K562 (cell line): ENCODE measurements around the gene NDUFB3. TPM values are rescaled to one million over a fixed set of nuclear protein-coding genes. Genes with fewer than 3 reads are reported as not detected.

Experiments used
- AFF1 ChIP-seq, 2 experiments: fragments of 450-650 bp; IDR thresholded peaks; 2 replicates each; pipeline ENCODE4 v1.6.1; 2018; ENCODE audit warnings: mild to moderate bottlenecking in 2 of 2, low read depth in 1 of 2; ENCODE audit not compliant: partially characterized antibody in 2 of 2
- ATF7 ChIP-seq: fragments of 450-650 bp; IDR thresholded peaks from 2 replicates; pipeline ENCODE4 v1.7.1; 2014; ENCODE audit warnings: mild to moderate bottlenecking, moderate library complexity
- DEAF1 ChIP-seq: fragments of 450-650 bp; formaldehyde crosslinking; IDR thresholded peaks from 2 replicates; pipeline ENCODE4 v1.4.0; 2020; ENCODE audit warnings: mild to moderate bottlenecking, moderate library complexity
- HIVEP1 ChIP-seq: fragments of 250-450 bp; sonication (Bioruptor Pico); IDR thresholded peaks from 2 replicates; pipeline ENCODE4 v1.4.0; 2020; ENCODE audit warnings: mild to moderate bottlenecking
- LARP7 ChIP-seq: fragments of 450-650 bp; IDR thresholded peaks from 2 replicates; pipeline ENCODE4 v1.6.1; 2016
- MCM5 ChIP-seq: fragments of 450-650 bp; IDR thresholded peaks from 2 replicates; pipeline ENCODE4 v1.6.1; 2016; ENCODE audit warnings: low read depth
- NFIX ChIP-seq: fragments of 250-450 bp; sonication (Bioruptor Pico); IDR thresholded peaks from 2 replicates; pipeline ENCODE4 v1.4.0; 2020; ENCODE audit warnings: low read depth, mild to moderate bottlenecking, moderate library complexity
- SFPQ ChIP-seq: fragments of 200-400 bp; formaldehyde crosslinking; IDR thresholded peaks from 2 replicates; pipeline ENCODE4 v1.6.1; 2017; ENCODE audit warnings: mild to moderate bottlenecking, low read depth, low read length, moderate library complexity
- ZBTB17 ChIP-seq: fragments of 450-650 bp; formaldehyde crosslinking; IDR thresholded peaks from 2 replicates; pipeline ENCODE4 v1.4.0; 2020; ENCODE audit warnings: mild to moderate bottlenecking
- ZNF165 ChIP-seq: fragments of 250-450 bp; sonication (Bioruptor Pico); IDR thresholded peaks from 2 replicates; pipeline ENCODE4 v1.4.0; 2020; ENCODE audit warnings: borderline replicate concordance
- ZNF583 ChIP-seq: fragments of 250-450 bp; sonication (Bioruptor Pico); IDR thresholded peaks from 2 replicates; pipeline ENCODE4 v1.4.0; 2020
- ZNF75A ChIP-seq: fragments of 450-650 bp; formaldehyde crosslinking; IDR thresholded peaks from 2 replicates; pipeline ENCODE4 v1.4.0; 2020; ENCODE audit warnings: mild to moderate bottlenecking
- polyA plus RNA-seq, 8 experiments: library from polyadenylated mRNA; depleted of rRNA in 4 of 8; stranded (reverse) in 5 of 8; unstranded in 3 of 8; fragments of >200 nt; fragmentation: Nextera tagmentation in 2 of 8; fragmentation: Illumina TruSeq in 1 of 8; extraction: Ambion mirVana in 2 of 8; extraction: Trizol in 1 of 8; gene quantifications; 2 replicates each; pipeline versions ENCODE4 v1.2.1 to v1.2.3, GENCODE V29; 2011 to 2014; ENCODE audit warnings: inconsistent platforms in 1 of 8, missing spikeins in 1 of 8
- total RNA-seq, 7 experiments: library from RNA; depleted of rRNA in 6 of 7; stranded (reverse); fragments of >200 nt in 6 of 7; fragmentation: Illumina TruSeq in 2 of 7; extraction: Trizol in 2 of 7; gene quantifications; 2 replicates each; pipeline versions ENCODE4 v1.2.1 to v1.2.3, GENCODE V29; 2011 to 2021; ENCODE audit warnings: low replicate concordance in 1 of 7
- TF ChIP-seq, protein P1 (sequence below): fragments of 150-350 bp; IDR thresholded peaks from 2 replicates; pipeline ENCODE4 v1.6.1; 2014; ENCODE audit warnings: low read depth, mild to moderate bottlenecking, low read length, borderline replicate concordance
- TF ChIP-seq, protein P2 (sequence below): fragments of 450-650 bp; IDR thresholded peaks from 2 replicates; pipeline ENCODE4 v1.6.1; 2016; ENCODE audit warnings: antibody characterized with exemption

The NDUFB3 gene
- total and polyA plus RNA-seq, 9 of the 15 experiments (the other 6 are each of a cell fraction or from before 2014, with no cell fraction given), result 126 to 786 (median 156) TPM

DNA sequence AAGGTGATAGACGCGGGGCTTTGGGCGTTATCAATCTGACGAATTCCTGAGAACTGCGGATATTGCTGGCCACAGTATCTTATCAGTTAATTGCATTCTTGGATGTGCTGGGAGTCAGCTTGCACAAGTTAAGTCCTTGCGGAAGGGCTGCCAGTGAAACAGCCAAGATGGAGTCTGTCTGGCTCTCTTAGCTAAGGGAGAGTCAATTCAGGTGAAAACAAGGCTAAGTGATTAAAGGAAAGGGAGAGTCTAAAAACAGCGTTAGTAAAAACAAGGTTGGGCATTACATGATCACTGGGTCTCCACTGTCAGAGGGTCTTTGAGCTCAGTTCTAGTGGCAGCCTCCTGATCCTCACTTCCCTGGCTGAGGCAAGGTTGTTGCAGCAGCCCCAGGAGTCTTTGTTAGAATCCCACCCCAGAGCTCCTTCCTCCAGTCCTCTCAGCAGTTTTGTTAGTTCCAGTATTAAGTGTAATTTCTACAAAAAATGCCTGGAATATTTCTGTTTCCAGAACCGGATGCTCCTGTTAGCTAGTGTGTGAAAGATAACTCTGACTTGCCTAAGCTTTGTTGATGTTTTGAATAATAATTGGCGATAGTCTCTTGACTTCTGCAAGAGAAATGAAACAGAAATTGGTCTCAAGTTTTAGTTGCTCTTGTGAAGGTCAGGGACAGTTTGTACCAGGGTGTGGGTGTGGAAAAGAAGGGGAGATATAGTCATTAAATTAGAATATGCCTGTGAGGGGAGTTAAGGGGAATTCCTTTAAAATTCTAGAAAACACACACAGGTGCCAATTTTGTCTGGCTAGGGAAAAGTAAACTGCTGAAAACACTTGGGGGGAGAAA, 54.7 kb downstream of the NDUFB3 start (continued):
- TF ChIP-seq, protein P1, sequence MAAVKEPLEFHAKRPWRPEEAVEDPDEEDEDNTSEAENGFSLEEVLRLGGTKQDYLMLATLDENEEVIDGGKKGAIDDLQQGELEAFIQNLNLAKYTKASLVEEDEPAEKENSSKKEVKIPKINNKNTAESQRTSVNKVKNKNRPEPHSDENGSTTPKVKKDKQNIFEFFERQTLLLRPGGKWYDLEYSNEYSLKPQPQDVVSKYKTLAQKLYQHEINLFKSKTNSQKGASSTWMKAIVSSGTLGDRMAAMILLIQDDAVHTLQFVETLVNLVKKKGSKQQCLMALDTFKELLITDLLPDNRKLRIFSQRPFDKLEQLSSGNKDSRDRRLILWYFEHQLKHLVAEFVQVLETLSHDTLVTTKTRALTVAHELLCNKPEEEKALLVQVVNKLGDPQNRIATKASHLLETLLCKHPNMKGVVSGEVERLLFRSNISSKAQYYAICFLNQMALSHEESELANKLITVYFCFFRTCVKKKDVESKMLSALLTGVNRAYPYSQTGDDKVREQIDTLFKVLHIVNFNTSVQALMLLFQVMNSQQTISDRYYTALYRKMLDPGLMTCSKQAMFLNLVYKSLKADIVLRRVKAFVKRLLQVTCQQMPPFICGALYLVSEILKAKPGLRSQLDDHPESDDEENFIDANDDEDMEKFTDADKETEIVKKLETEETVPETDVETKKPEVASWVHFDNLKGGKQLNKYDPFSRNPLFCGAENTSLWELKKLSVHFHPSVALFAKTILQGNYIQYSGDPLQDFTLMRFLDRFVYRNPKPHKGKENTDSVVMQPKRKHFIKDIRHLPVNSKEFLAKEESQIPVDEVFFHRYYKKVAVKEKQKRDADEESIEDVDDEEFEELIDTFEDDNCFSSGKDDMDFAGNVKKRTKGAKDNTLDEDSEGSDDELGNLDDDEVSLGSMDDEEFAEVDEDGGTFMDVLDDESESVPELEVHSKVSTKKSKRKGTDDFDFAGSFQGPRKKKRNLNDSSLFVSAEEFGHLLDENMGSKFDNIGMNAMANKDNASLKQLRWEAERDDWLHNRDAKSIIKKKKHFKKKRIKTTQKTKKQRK, result no peak
- TF ChIP-seq LARP7 (no peak), NFIX (CRISPR knock-in tag) (peak; percentile 72), ZNF165 (CRISPR knock-in tag) (peak; percentile 99), DEAF1 (peak; percentile 79), ZNF583 (peak; percentile 100), ZBTB17 (peak; percentile 97), AFF1 (IDR thresholded peaks at IDR 0.05; ENCODE audit: low read depth in 1 of 2, partially characterized antibody in 2 of 2) (no peak), ATF7 (no peak), SFPQ (no peak), HIVEP1 (CRISPR knock-in tag) (peak; percentile 99), ZNF75A (CRISPR knock-in tag) (peak; percentile 87), MCM5 (no peak)
- TF ChIP-seq, protein P2, sequence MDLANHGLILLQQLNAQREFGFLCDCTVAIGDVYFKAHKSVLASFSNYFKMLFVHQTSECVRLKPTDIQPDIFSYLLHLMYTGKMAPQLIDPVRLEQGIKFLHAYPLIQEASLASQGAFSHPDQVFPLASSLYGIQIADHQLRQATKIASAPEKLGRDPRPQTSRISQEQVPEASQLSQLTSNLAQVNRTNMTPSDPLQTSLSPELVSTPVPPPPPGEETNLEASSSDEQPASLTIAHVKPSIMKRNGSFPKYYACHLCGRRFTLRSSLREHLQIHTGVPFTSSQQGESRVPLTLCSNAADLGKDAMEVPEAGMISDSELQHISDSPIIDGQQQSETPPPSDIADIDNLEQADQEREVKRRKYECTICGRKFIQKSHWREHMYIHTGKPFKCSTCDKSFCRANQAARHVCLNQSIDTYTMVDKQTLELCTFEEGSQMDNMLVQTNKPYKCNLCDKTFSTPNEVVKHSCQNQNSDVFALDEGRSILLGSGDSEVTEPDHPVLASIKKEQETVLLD, result peak; percentile 78
